ENCODE measurements around the gene BRD7.

- TF ChIP-seq, protein P1, sequence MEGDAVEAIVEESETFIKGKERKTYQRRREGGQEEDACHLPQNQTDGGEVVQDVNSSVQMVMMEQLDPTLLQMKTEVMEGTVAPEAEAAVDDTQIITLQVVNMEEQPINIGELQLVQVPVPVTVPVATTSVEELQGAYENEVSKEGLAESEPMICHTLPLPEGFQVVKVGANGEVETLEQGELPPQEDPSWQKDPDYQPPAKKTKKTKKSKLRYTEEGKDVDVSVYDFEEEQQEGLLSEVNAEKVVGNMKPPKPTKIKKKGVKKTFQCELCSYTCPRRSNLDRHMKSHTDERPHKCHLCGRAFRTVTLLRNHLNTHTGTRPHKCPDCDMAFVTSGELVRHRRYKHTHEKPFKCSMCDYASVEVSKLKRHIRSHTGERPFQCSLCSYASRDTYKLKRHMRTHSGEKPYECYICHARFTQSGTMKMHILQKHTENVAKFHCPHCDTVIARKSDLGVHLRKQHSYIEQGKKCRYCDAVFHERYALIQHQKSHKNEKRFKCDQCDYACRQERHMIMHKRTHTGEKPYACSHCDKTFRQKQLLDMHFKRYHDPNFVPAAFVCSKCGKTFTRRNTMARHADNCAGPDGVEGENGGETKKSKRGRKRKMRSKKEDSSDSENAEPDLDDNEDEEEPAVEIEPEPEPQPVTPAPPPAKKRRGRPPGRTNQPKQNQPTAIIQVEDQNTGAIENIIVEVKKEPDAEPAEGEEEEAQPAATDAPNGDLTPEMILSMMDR (IDR thresholded peaks at IDR 0.05), result no peak
- TF ChIP-seq POLR2A (IDR thresholded peaks at IDR 0.05) (no peak), EP300 (IDR thresholded peaks at IDR 0.05) (no peak), POLR2AphosphoS5 (IDR thresholded peaks at IDR 0.05) (no peak)
Measured at GRCh38 chr16:50311134-50311528, 57.7 kb downstream of the BRD7 start.

Measured in sigmoid colon (tissue), 4 donors.